Body of pancreas (tissue), 4 donors: Measurements from ENCODE around the gene WNT5B.

Experiments
- CTCF ChIP-seq, 7 experiments: fragments of 450-650 bp in 4 of 7; fragments of 200-600 bp in 3 of 7; sonication (generic) in 3 of 7; IDR thresholded peaks; one replicate each; pipeline ENCODE4 v1.5.1; 2016 to 2019; ENCODE audit warnings: antibody characterized with exemption in 7 of 7
- POLR2A ChIP-seq, 3 donors: fragments of 450-650 bp; IDR thresholded peaks; one replicate each; pipeline ENCODE4 v1.6.1; 2016; ENCODE audit warnings: antibody characterized with exemption in 3 of 3, mild to moderate bottlenecking in 2 of 3

DNA sequence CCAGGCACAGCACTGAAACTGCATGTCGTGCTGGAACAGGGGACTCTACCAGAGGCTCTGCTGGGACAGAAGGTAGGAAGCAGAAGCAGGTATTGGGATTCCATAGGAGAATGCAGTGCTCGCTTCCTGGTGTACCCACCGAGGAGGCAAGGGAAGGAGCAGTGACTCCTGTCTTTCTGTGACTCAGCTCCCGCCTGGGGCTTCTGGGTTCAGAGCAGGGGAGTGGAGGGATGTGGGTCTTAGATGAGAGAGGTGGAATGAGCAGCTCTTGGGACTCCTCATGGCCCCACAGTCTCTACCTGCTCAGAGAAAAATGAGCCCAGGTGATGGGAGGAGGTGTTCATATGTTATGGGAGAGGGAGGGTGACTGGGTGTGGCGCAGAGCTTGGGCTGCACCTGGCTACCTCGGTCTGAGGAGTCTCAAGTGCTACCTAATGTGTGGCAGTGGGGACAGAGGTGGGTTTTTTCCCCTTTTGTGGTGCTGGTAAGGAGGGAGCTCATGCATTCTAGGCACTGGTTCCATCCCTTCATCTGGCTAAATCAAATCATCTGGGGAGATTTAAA, 26.3 kb downstream of the WNT5B start:
- TF ChIP-seq POLR2A (IDR thresholded peaks at IDR 0.05) (no peak), CTCF (IDR thresholded peaks at IDR 0.05) (no peak)
